RWPE1 (cell line): Measurements from ENCODE around the gene DCST2.

ENCODE experiments used
- CTCF ChIA-PET: fragments of 350-600 bp; sonication (Branson Sonifier 250); formaldehyde crosslinking; extraction: SDS; loops from one replicate; lab custom pipeline; 2021; lab: Yijun Ruan, JAX
- POLR2A ChIA-PET: fragments of 400-600 bp; formaldehyde crosslinking; extraction: SDS; loops from one replicate; lab custom pipeline; 2020; ENCODE audit warnings: antibody characterized with exemption; ENCODE audit not compliant: low non-redundant PET; lab: Yijun Ruan, JAX
- DNase-seq: peaks from one replicate; pipeline ENCODE4 v3.0.0; 2012; ENCODE audit warnings: low spot score
- H3K27ac ChIP-seq: fragments of 450-650 bp; 2 replicates; pipeline ENCODE4 v1.5.1; 2017
- TF ChIP-seq, protein P1 (sequence below): fragments of 450-650 bp; conservative IDR thresholded peaks from 2 replicates; pipeline ENCODE4 v1.5.1; 2017; ENCODE audit warnings: low read depth, mild to moderate bottlenecking

The DCST2 gene

GRCh38 chr1:155017946-155018316, 15.7 kb downstream of the DCST2 start:
- POLR2A ChIA-PET: no interaction called here
- TF ChIP-seq, protein P1, sequence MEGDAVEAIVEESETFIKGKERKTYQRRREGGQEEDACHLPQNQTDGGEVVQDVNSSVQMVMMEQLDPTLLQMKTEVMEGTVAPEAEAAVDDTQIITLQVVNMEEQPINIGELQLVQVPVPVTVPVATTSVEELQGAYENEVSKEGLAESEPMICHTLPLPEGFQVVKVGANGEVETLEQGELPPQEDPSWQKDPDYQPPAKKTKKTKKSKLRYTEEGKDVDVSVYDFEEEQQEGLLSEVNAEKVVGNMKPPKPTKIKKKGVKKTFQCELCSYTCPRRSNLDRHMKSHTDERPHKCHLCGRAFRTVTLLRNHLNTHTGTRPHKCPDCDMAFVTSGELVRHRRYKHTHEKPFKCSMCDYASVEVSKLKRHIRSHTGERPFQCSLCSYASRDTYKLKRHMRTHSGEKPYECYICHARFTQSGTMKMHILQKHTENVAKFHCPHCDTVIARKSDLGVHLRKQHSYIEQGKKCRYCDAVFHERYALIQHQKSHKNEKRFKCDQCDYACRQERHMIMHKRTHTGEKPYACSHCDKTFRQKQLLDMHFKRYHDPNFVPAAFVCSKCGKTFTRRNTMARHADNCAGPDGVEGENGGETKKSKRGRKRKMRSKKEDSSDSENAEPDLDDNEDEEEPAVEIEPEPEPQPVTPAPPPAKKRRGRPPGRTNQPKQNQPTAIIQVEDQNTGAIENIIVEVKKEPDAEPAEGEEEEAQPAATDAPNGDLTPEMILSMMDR: no peak
- peak overlapping the region; percentile 100 for H3K27ac ChIP-seq
- CTCF ChIA-PET: interaction anchor here (0.5 to 2.7 kb wide), 29 partner anchors 10 to 844 kb away, joined by 3 to 26 read pairs (median 4); partner anchors contain the start of genes ADAM15, CKS1B, DCST1 and DCST2
- DNase-seq: no peak

- POLR2A ChIA-PET: no interaction called here
- CTCF ChIA-PET: interaction anchor here (0.5 to 2.7 kb wide), 31 partner anchors 9 to 845 kb away, joined by 3 to 26 read pairs (median 4); partner anchors contain the start of genes ADAM15, CKS1B, DCST1 and DCST2
- DNase-seq: peak; percentile 93
- TF ChIP-seq, protein P1: peak; percentile 99
- H3K27ac ChIP-seq: peak overlapping the region; percentile 100
Observed at GRCh38 chr1:155017041-155017945, 16.3 kb downstream of the DCST2 start.

DNA sequence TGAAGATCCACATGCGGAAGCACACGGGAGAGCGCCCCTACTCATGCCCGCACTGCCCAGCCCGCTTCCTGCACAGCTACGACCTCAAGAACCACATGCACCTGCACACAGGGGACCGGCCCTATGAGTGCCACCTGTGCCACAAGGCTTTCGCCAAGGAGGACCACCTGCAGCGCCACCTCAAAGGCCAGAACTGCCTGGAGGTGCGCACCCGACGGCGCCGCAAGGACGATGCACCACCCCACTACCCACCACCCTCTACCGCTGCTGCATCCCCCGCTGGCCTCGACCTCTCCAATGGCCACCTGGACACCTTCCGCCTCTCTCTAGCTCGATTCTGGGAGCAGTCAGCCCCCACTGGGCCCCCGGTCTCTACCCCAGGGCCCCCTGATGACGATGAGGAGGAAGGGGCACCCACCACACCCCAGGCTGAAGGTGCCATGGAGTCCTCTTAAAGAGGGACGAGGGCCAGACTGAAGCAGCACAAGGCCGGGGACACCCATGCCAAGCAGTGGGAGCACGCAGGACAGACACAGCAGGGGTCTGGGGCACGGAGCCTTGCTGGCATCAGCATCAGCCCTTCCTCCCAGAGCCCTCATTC, 17.2 kb downstream of the DCST2 start:
- no peak for DNase-seq

GRCh38 chr1:155015527-155016230, 17.9 kb downstream of the DCST2 start:
- TF ChIP-seq, protein P1: no peak
- DNase-seq: no peak
- ChIA-PET POLR2A (no interaction called here), CTCF (interaction anchor here (1.0 to 2.7 kb wide), 3 partner anchors 12 to 19 kb away, joined by 3 to 26 read pairs (median 3); partner anchors contain the start of gene ZBTB7B)
- H3K27ac ChIP-seq: peak overlapping the region; percentile 100

More for the DNA sequence above, 17.2 kb downstream of the DCST2 start:
- peak overlapping the region; percentile 100 for H3K27ac ChIP-seq
- TF ChIP-seq, protein P1: no peak
- POLR2A ChIA-PET: no interaction called here
- CTCF ChIA-PET: interaction anchor here (0.6 to 2.7 kb wide), 3 partner anchors 13 to 29 kb away, joined by 3 to 26 read pairs (median 4); partner anchors contain the start of gene ZBTB7B

DNA sequence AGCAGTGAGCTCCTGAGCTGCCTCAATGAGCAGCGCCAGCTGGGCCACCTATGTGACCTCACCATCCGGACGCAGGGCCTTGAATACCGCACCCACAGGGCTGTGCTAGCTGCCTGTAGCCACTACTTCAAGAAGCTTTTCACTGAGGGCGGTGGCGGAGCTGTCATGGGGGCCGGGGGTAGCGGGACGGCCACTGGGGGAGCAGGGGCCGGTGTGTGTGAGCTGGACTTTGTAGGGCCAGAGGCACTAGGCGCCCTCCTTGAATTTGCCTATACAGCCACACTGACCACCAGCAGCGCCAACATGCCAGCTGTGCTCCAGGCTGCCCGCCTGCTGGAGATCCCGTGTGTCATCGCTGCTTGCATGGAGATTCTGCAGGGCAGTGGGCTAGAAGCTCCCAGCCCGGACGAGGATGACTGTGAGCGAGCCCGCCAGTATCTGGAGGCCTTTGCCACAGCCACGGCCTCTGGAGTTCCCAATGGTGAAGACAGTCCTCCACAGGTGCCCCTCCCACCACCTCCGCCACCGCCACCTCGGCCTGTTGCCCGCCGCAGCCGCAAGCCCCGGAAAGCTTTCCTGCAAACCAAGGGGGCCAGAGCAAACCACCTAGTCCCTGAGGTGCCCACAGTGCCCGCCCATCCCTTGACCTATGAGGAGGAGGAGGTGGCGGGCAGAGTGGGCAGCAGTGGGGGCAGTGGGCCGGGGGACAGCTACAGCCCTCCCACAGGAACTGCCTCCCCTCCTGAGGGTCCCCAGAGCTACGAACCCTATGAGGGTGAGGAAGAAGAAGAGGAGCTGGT, 18.7 kb downstream of the DCST2 start:
- TF ChIP-seq, protein P1: no peak
- no peak for DNase-seq
- ChIA-PET POLR2A (no interaction called here), CTCF (interaction anchor here (1.0 to 1.5 kb wide), 2 partner anchors 15 to 19 kb away, joined by 3 read pairs; no protein-coding TSS in a partner anchor)
- peak overlapping the region; percentile 100 for H3K27ac ChIP-seq
